ENCODE data around the gene PRKAR2A. TPM values are rescaled to one million over a fixed set of nuclear protein-coding genes. Genes with fewer than 3 reads are reported as not detected.

PRKAR2A gene
- polyA plus RNA-seq, 1 experiment: 20.7 TPM

GRCh38 chr3:48881652-48882114 lies 34.0 kb upstream of the PRKAR2A start:
- TF ChIP-seq CTCF (IDR thresholded peaks at IDR 0.05; ENCODE audit: low read depth, low read length): no peak
- H3K27ac ChIP-seq (ENCODE audit: low read depth, low read length): no peak overlapping the region
- POLR2A ChIA-PET: interaction anchor here (0.6 kb wide), 1 partner anchor 127 kb away, joined by 7 read pairs; no protein-coding TSS in a partner anchor
- H3K9me3 ChIP-seq (ENCODE audit: control insufficient read depth, insufficient read depth, low read length): no peaks in the 10 kb centered on the region
- no peak for DNase-seq (ENCODE audit: low read depth, low spot score)
- CTCF ChIA-PET: no interaction called here
- H3K4me3 ChIP-seq (ENCODE audit: low read depth, low read length): no peak overlapping the region
- no peaks in the 10 kb centered on the region for H3K27me3 ChIP-seq (ENCODE audit: control insufficient read depth, insufficient read depth, low read length)

GRCh38 chr3:48881006-48881405 lies 33.3 kb upstream of the PRKAR2A start:
- Histone ChIP-seq H3K27me3 (ENCODE audit: control insufficient read depth, insufficient read depth, low read length) (no peaks in the 10 kb centered on the region), H3K9me3 (ENCODE audit: control insufficient read depth, insufficient read depth, low read length) (no peaks in the 10 kb centered on the region), H3K27ac (ENCODE audit: low read depth, low read length) (no peak overlapping the region), H3K4me3 (ENCODE audit: low read depth, low read length) (no peak overlapping the region)
- TF ChIP-seq CTCF (IDR thresholded peaks at IDR 0.05; ENCODE audit: low read depth, low read length): no peak
- POLR2A ChIA-PET: no interaction called here
- CTCF ChIA-PET: no interaction called here
- DNase-seq (ENCODE audit: low read depth, low spot score): no peak

GRCh38 chr3:48879994-48880377 lies 32.3 kb upstream of the PRKAR2A start:
- no peak overlapping the region for H3K27ac ChIP-seq (ENCODE audit: low read depth, low read length)
- CTCF ChIA-PET: no interaction called here
- no peak overlapping the region for H3K4me3 ChIP-seq (ENCODE audit: low read depth, low read length)
- DNase-seq (ENCODE audit: low read depth, low spot score): no peak
- TF ChIP-seq CTCF (IDR thresholded peaks at IDR 0.05; ENCODE audit: low read depth, low read length): no peak
- H3K9me3 ChIP-seq (ENCODE audit: control insufficient read depth, insufficient read depth, low read length): no peaks in the 10 kb centered on the region
- POLR2A ChIA-PET: interaction anchor here (0.5 to 0.7 kb wide), 2 partner anchors 149 to 163 kb away, joined by 3 to 6 read pairs; no protein-coding TSS in a partner anchor
- no peaks in the 10 kb centered on the region for H3K27me3 ChIP-seq (ENCODE audit: control insufficient read depth, insufficient read depth, low read length)

- no peaks in the 10 kb centered on the region for H3K9me3 ChIP-seq (ENCODE audit: control insufficient read depth, insufficient read depth, low read length)
- H3K27me3 ChIP-seq (ENCODE audit: control insufficient read depth, insufficient read depth, low read length): no peaks in the 10 kb centered on the region
- H3K4me3 ChIP-seq (ENCODE audit: low read depth, low read length): no peak overlapping the region
- ChIA-PET POLR2A (interaction anchor here (0.7 kb wide), 1 partner anchor 162 kb away, joined by 6 read pairs; no protein-coding TSS in a partner anchor), CTCF (no interaction called here)
- H3K27ac ChIP-seq (ENCODE audit: low read depth, low read length): no peak overlapping the region
- no peak for TF ChIP-seq CTCF (IDR thresholded peaks at IDR 0.05; ENCODE audit: low read depth, low read length)
- no peak for DNase-seq (ENCODE audit: low read depth, low spot score)
Observed at GRCh38 chr3:48879307-48879993, 31.8 kb upstream of the PRKAR2A start.

- H3K27ac ChIP-seq (ENCODE audit: low read depth, low read length): no peak overlapping the region
- TF ChIP-seq CTCF (IDR thresholded peaks at IDR 0.05; ENCODE audit: low read depth, low read length): no peak
- H3K9me3 ChIP-seq (ENCODE audit: control insufficient read depth, insufficient read depth, low read length): no peaks in the 10 kb centered on the region
- H3K27me3 ChIP-seq (ENCODE audit: control insufficient read depth, insufficient read depth, low read length): no peaks in the 10 kb centered on the region
- CTCF ChIA-PET: no interaction called here
- POLR2A ChIA-PET: no interaction called here
- no peak for DNase-seq (ENCODE audit: low read depth, low spot score)
- no peak overlapping the region for H3K4me3 ChIP-seq (ENCODE audit: low read depth, low read length)
Observed at GRCh38 chr3:48877671-48878070, 30.0 kb upstream of the PRKAR2A start.
